GM23248 (cell line): ENCODE data around the gene ARHGEF10L.

Experiments
- EZH2 ChIP-seq: fragments of 200-600 bp; sonication (generic); IDR thresholded peaks from 2 replicates; pipeline ENCODE4 v1.6.1; 2018; ENCODE audit warnings: antibody characterized with exemption, mild to moderate bottlenecking; ENCODE audit not compliant: insufficient read depth, poor library complexity, severe bottlenecking
- EZH2phosphoT487 ChIP-seq: fragments of 200-600 bp; sonication (generic); IDR thresholded peaks from 2 replicates; pipeline ENCODE4 v1.6.1; 2018; ENCODE audit warnings: antibody characterized with exemption, moderate library complexity, mild to moderate bottlenecking, low read depth; ENCODE audit not compliant: insufficient read depth

- TF ChIP-seq EZH2 (no peak), EZH2phosphoT487 (no peak)
These were observed 32.9 kb downstream of the ARHGEF10L start for GRCh38 chr1:17572264-17572985.
